ENCODE data around the gene CAPN12.
"Not testable (repeated sequence)": the region's sequence is repeated elsewhere in the genome, so short reads cannot be mapped to it uniquely, and the experiment has no call there.

CAPN12 gene

GRCh38 chr19:38770949-38771275 is 26.6 kb upstream of the CAPN12 start:
- not testable (repeated sequence) for DNase-seq

GRCh38 chr19:38770228-38770948 is 26.1 kb upstream of the CAPN12 start:
- not testable (repeated sequence) for DNase-seq

- no peak for DNase-seq
Observed at GRCh38 chr19:38769635-38770211, 25.4 kb upstream of the CAPN12 start.

GRCh38 chr19:38766276-38767047 is 22.2 kb upstream of the CAPN12 start:
- no peak for DNase-seq

- no peak for DNase-seq
Observed at GRCh38 chr19:38765214-38765613, 20.9 kb upstream of the CAPN12 start.

GRCh38 chr19:38763795-38764220 is 19.5 kb upstream of the CAPN12 start:
- DNase-seq: no peak

- not testable (repeated sequence) for DNase-seq
Observed at GRCh38 chr19:38761884-38762389, 17.7 kb upstream of the CAPN12 start.

- not testable (repeated sequence) for DNase-seq
Observed at GRCh38 chr19:38760805-38761517, 16.7 kb upstream of the CAPN12 start.

GRCh38 chr19:38759590-38760003 is 15.3 kb upstream of the CAPN12 start:
- no peak for DNase-seq

GRCh38 chr19:38754196-38754595 is 9.9 kb upstream of the CAPN12 start:
- not testable (repeated sequence) for DNase-seq

- not testable (repeated sequence) for DNase-seq
Observed at GRCh38 chr19:38753783-38754182, 9.5 kb upstream of the CAPN12 start.

- no peak for DNase-seq
Observed at GRCh38 chr19:38745316-38745715, 1.0 kb upstream of the CAPN12 start.

- DNase-seq: no peak
Observed at GRCh38 chr19:38744874-38745273, 600 bp upstream of the CAPN12 start.

GRCh38 chr19:38743394-38744297 is 628 bp downstream of the CAPN12 start:
- DNase-seq: no peak

- DNase-seq: no peak
Observed at GRCh38 chr19:38742906-38743305, 1.4 kb downstream of the CAPN12 start.

GRCh38 chr19:38742296-38742695 is 2.0 kb downstream of the CAPN12 start:
- no peak for DNase-seq

- no peak for DNase-seq
Observed at GRCh38 chr19:38741670-38742069, 2.6 kb downstream of the CAPN12 start.

- DNase-seq: no peak
Observed at GRCh38 chr19:38740932-38741331, 3.3 kb downstream of the CAPN12 start.

- DNase-seq: no peak
Observed at GRCh38 chr19:38740257-38740592, 4.0 kb downstream of the CAPN12 start.

- DNase-seq: no peak
Observed at GRCh38 chr19:38739440-38740256, 4.6 kb downstream of the CAPN12 start.
